ENCODE results near the gene GALNT12.

Gene GALNT12

DNA sequence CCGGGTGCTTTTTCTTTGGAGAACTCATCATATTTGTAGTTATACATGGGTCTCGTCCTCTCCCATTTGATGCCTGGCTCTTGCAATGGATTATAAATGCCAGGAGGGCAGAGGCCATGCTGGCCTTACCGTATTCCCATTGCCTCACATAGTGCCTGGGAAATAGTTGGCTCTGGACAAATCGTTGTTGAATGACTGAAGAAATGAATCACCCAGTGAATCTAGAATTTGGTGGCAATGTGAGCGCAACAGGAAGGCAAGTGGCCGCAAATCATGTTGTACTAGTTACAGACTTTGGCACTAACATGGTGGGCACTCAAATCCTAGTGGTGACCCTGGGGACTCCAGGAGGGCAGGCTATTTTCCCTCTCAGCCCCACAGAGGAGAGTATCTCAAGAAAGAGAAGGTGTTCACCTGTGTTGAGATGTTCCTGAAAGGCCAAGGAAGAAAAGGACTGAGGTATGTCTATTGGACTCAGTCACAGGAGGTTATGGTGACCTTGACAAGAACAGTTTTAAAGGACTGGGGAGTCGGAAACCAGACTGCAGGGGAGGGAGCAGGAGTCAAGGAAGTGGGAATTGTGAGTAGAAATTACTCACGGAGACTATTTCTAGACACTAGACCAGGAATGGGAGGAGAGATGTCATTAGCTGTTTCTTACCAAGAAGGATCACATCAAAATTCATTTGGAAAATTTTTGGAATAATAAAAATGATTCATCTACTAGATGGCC lies 74.5 kb downstream of the GALNT12 start:
- Histone ChIP-seq H3K27me3 (ENCODE audit: control insufficient read depth, insufficient read depth, low read length) (no peaks in the 10 kb centered on the region), H3K9ac (ENCODE audit: low read depth, low read length) (no peak overlapping the region), H3K36me3 (ENCODE audit: control insufficient read depth, insufficient read depth, low read length) (no peaks in the 10 kb centered on the region), H3K9me3 (ENCODE audit: control insufficient read depth, insufficient read depth, low read length) (no peaks in the 10 kb centered on the region), H3K4me1 (ENCODE audit: control insufficient read depth, insufficient read depth, low read length) (no peaks in the 10 kb centered on the region), H3K4me3 (ENCODE audit: low read depth, low read length) (no peak overlapping the region)

GRCh38 chr9:98882569-98882923 lies 75.1 kb downstream of the GALNT12 start:
- no peak overlapping the region for H3K9ac ChIP-seq (ENCODE audit: low read depth, low read length)
- no peaks in the 10 kb centered on the region for H3K4me1 ChIP-seq (ENCODE audit: control insufficient read depth, insufficient read depth, low read length)
- H3K9me3 ChIP-seq (ENCODE audit: control insufficient read depth, insufficient read depth, low read length): no peaks in the 10 kb centered on the region
- no peaks in the 10 kb centered on the region for H3K27me3 ChIP-seq (ENCODE audit: control insufficient read depth, insufficient read depth, low read length)
- H3K36me3 ChIP-seq (ENCODE audit: control insufficient read depth, insufficient read depth, low read length): no peaks in the 10 kb centered on the region
- no peak overlapping the region for H3K4me3 ChIP-seq (ENCODE audit: low read depth, low read length)

DNA sequence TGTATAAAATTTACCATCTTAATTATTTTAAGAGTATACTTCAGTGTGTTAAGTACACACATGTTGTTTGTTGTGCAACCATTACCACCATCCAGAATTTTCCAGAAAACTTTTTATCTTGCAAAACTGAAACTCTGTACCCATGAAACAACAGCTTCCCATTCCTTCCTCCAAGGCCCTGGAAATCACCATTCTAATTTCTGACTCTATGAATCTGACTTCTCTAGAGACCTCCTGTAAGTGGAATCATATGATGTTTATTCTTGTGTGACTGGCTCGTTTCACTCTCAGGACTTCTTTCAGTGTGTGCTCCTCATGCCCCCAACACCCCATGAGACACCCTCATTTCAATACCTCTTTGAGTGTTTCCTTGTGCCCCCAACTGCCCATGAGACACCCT lies 75.8 kb downstream of the GALNT12 start:
- H3K27me3 ChIP-seq (ENCODE audit: control insufficient read depth, insufficient read depth, low read length): no peaks in the 10 kb centered on the region
- H3K9ac ChIP-seq (ENCODE audit: low read depth, low read length): no peak overlapping the region
- H3K9me3 ChIP-seq (ENCODE audit: control insufficient read depth, insufficient read depth, low read length): no peaks in the 10 kb centered on the region
- no peaks in the 10 kb centered on the region for H3K4me1 ChIP-seq (ENCODE audit: control insufficient read depth, insufficient read depth, low read length)
- H3K4me3 ChIP-seq (ENCODE audit: low read depth, low read length): no peak overlapping the region
- no peaks in the 10 kb centered on the region for H3K36me3 ChIP-seq (ENCODE audit: control insufficient read depth, insufficient read depth, low read length)

GRCh38 chr9:98884849-98885248 lies 77.4 kb downstream of the GALNT12 start:
- Histone ChIP-seq H3K36me3 (ENCODE audit: control insufficient read depth, insufficient read depth, low read length) (no peaks in the 10 kb centered on the region), H3K9me3 (ENCODE audit: control insufficient read depth, insufficient read depth, low read length) (no peaks in the 10 kb centered on the region), H3K4me3 (ENCODE audit: low read depth, low read length) (no peak overlapping the region), H3K9ac (ENCODE audit: low read depth, low read length) (no peak overlapping the region), H3K27me3 (ENCODE audit: control insufficient read depth, insufficient read depth, low read length) (no peaks in the 10 kb centered on the region), H3K4me1 (ENCODE audit: control insufficient read depth, insufficient read depth, low read length) (no peaks in the 10 kb centered on the region)

DNA sequence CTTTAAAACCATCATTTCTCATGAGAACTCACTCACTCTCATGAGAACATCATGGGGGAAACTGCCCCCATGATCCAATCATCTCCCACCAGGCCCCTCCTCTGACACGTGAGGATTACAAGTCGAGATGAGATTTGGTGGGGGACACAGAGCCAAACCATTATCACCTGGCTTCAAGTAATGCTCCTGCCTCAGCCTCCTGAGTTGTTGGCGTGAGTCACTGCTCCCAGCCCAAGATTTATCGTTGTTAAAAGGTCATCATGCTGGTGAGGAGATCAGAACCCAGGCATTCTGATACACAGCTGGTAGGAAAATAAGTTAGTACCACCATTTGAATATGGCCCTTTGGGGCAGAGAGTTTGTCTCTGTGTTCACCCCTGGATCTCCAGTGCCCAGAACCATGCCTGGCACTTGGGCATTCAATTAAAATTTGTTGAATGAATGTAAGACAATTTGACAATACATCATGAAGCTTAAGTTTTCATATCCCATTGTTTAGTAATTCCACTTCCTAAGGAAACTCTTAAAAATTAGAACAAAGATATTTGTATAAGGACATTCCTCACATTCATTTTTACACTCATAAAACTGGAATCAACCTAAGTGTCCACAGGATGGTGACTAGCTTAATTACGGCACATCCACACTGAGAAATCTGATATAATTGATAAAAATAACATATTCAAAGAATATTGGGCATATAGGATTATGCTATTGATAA lies 78.3 kb downstream of the GALNT12 start:
- no peaks in the 10 kb centered on the region for H3K9me3 ChIP-seq (ENCODE audit: control insufficient read depth, insufficient read depth, low read length)
- no peak overlapping the region for H3K4me3 ChIP-seq (ENCODE audit: low read depth, low read length)
- H3K27me3 ChIP-seq (ENCODE audit: control insufficient read depth, insufficient read depth, low read length): no peaks in the 10 kb centered on the region
- H3K36me3 ChIP-seq (ENCODE audit: control insufficient read depth, insufficient read depth, low read length): no peaks in the 10 kb centered on the region
- no peaks in the 10 kb centered on the region for H3K4me1 ChIP-seq (ENCODE audit: control insufficient read depth, insufficient read depth, low read length)
- H3K9ac ChIP-seq (ENCODE audit: low read depth, low read length): no peak overlapping the region

DNA sequence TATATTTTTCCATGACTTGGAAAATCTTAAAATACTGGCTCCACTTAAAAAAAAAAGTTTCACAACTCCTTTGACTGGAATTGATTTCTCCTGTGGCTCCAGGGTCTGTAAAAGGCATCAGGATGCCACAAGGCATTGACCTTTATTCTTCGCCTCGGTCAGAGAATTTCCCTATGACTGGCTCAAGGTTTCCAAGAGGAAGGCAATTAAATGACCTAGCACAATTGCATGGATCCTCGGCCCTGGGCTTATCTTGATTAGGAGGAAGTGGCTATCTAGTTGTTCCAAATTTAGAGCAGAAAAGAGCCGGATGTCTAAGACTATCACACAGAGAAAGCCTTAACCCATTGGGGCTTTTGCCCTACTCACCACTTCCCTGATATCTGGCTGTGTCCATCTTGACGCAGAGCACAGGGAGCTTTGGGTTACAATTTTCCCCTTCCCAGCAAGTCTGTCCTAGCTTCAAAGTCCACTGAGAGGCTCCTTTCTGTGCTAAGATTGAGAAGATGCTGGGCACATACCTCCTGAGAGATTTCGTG lies 79.3 kb downstream of the GALNT12 start:
- no peaks in the 10 kb centered on the region for H3K9me3 ChIP-seq (ENCODE audit: control insufficient read depth, insufficient read depth, low read length)
- no peak overlapping the region for H3K9ac ChIP-seq (ENCODE audit: low read depth, low read length)
- no peaks in the 10 kb centered on the region for H3K4me1 ChIP-seq (ENCODE audit: control insufficient read depth, insufficient read depth, low read length)
- no peaks in the 10 kb centered on the region for H3K36me3 ChIP-seq (ENCODE audit: control insufficient read depth, insufficient read depth, low read length)
- H3K27me3 ChIP-seq (ENCODE audit: control insufficient read depth, insufficient read depth, low read length): no peaks in the 10 kb centered on the region
- no peak overlapping the region for H3K4me3 ChIP-seq (ENCODE audit: low read depth, low read length)

DNA sequence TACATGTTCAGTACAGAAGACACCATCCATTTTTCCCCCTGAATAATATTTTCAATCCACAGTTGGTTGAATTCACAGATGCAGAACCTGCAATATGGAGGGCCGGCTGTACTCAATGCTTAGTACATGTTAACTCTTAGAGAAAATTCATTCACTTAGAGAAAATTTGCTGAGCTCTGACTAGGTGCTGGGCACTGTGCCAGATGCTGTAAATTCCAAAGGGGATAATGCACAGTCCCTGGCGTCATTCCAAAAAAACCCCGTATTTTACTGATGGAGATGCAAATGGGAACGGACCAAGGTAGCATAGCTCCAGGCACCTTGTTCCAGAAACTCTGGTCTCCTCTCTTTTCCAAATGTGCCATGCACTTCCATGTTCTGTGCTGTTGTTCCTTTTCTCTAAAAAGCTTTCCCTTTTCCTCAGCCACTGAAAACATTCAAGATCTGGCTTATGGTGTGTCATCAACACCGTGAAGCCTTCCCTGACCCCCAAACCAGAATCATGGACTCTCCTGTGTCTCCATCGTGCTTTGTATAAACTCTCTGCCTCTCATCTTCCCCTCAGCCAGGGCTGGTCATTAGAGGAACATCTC lies 80.5 kb downstream of the GALNT12 start:
- H3K4me1 ChIP-seq (ENCODE audit: control insufficient read depth, insufficient read depth, low read length): no peaks in the 10 kb centered on the region
- H3K27me3 ChIP-seq (ENCODE audit: control insufficient read depth, insufficient read depth, low read length): no peaks in the 10 kb centered on the region
- no peaks in the 10 kb centered on the region for H3K9me3 ChIP-seq (ENCODE audit: control insufficient read depth, insufficient read depth, low read length)
- no peak overlapping the region for H3K9ac ChIP-seq (ENCODE audit: low read depth, low read length)
- H3K36me3 ChIP-seq (ENCODE audit: control insufficient read depth, insufficient read depth, low read length): no peaks in the 10 kb centered on the region
- no peak overlapping the region for H3K4me3 ChIP-seq (ENCODE audit: low read depth, low read length)

DNA sequence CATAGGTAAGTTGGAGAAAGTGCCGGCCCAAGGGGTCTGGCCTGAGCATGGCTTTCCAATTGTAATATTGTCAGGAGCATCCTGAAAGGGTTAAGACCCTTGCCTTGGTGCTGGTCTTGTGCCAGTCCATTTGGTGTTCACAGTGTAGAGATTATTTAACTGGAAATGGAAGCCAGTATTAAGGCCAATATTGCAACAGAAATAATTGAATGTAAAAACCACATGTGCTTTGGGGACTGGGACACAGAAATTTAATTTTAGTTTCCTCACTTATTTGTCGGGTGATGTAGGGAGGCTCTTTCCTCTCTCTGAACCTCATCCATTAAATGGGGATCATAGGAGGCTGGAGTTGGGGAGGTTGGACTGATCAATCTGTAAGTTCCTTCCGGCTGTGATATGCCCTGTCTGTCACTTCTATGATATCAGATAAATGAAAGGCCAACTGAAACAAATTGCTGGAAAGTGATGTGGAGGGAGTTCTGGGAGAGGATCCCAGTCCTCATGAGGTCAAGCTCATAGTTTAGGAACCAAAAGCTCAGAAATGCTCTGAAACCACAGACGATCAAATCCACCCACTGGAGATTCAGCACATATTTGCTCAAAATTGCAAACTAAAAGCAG lies 81.4 kb downstream of the GALNT12 start:
- no peak overlapping the region for H3K9ac ChIP-seq (ENCODE audit: low read depth, low read length)
- H3K9me3 ChIP-seq (ENCODE audit: control insufficient read depth, insufficient read depth, low read length): no peaks in the 10 kb centered on the region
- no peaks in the 10 kb centered on the region for H3K36me3 ChIP-seq (ENCODE audit: control insufficient read depth, insufficient read depth, low read length)
- H3K4me1 ChIP-seq (ENCODE audit: control insufficient read depth, insufficient read depth, low read length): no peaks in the 10 kb centered on the region
- no peaks in the 10 kb centered on the region for H3K27me3 ChIP-seq (ENCODE audit: control insufficient read depth, insufficient read depth, low read length)
- H3K4me3 ChIP-seq (ENCODE audit: low read depth, low read length): no peak overlapping the region

- no peaks in the 10 kb centered on the region for H3K27me3 ChIP-seq (ENCODE audit: control insufficient read depth, insufficient read depth, low read length)
- H3K4me3 ChIP-seq (ENCODE audit: low read depth, low read length): no peak overlapping the region
- no peak overlapping the region for H3K9ac ChIP-seq (ENCODE audit: low read depth, low read length)
- no peaks in the 10 kb centered on the region for H3K9me3 ChIP-seq (ENCODE audit: control insufficient read depth, insufficient read depth, low read length)
- H3K4me1 ChIP-seq (ENCODE audit: control insufficient read depth, insufficient read depth, low read length): no peaks in the 10 kb centered on the region
- H3K36me3 ChIP-seq (ENCODE audit: control insufficient read depth, insufficient read depth, low read length): no peaks in the 10 kb centered on the region
Measured at GRCh38 chr9:98890256-98890655, 82.8 kb downstream of the GALNT12 start.

DNA sequence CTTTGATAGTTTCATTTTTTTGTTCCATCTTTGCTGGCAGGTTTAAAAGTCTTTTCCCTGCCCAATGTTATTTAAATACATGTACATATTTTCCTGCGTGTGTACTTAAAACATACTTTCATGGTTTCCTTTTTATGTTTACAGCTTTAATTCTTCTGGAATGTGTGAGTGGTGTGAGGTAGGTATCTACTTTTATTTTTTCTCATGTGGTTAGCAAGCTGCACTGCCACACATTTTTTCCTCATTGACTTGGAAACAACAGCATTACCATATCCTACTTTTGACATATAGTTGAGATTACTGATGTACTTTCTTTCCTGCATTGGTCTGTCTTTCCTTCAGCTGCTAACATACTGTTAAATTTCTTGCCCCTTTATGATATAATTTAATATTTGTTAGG lies 84.8 kb downstream of the GALNT12 start:
- H3K4me3 ChIP-seq (ENCODE audit: low read depth, low read length): no peak overlapping the region
- H3K9ac ChIP-seq (ENCODE audit: low read depth, low read length): no peak overlapping the region
- H3K9me3 ChIP-seq (ENCODE audit: control insufficient read depth, insufficient read depth, low read length): no peaks in the 10 kb centered on the region
- no peaks in the 10 kb centered on the region for H3K4me1 ChIP-seq (ENCODE audit: control insufficient read depth, insufficient read depth, low read length)
- no peaks in the 10 kb centered on the region for H3K27me3 ChIP-seq (ENCODE audit: control insufficient read depth, insufficient read depth, low read length)
- no peaks in the 10 kb centered on the region for H3K36me3 ChIP-seq (ENCODE audit: control insufficient read depth, insufficient read depth, low read length)

GRCh38 chr9:98892690-98893089 lies 85.2 kb downstream of the GALNT12 start:
- Histone ChIP-seq H3K27me3 (ENCODE audit: control insufficient read depth, insufficient read depth, low read length) (no peaks in the 10 kb centered on the region), H3K36me3 (ENCODE audit: control insufficient read depth, insufficient read depth, low read length) (no peaks in the 10 kb centered on the region), H3K9ac (ENCODE audit: low read depth, low read length) (no peak overlapping the region), H3K4me3 (ENCODE audit: low read depth, low read length) (no peak overlapping the region), H3K4me1 (ENCODE audit: control insufficient read depth, insufficient read depth, low read length) (no peaks in the 10 kb centered on the region), H3K9me3 (ENCODE audit: control insufficient read depth, insufficient read depth, low read length) (no peaks in the 10 kb centered on the region)
